K562 (cell line): ENCODE results near the gene PTBP3. TPM values are rescaled to one million over a fixed set of nuclear protein-coding genes. Genes with fewer than 3 reads are reported as not detected.

Experiments used
- AFF4 ChIP-seq: sonication (generic); formaldehyde crosslinking; IDR thresholded peaks from 2 replicates; pipeline ENCODE4 v1.8.0; 2023; ENCODE audit warnings: mild to moderate bottlenecking, missing genetic modification reagents
- BRD4 ChIP-seq: fragments of 200-600 bp; sonication (generic); IDR thresholded peaks from 2 replicates; pipeline ENCODE4 v1.6.1; 2017; ENCODE audit warnings: inconsistent platforms
- CTCF ChIP-seq, 3 experiments: IDR thresholded peaks in 2 of 3; conservative IDR thresholded peaks in 1 of 3; 2 replicates each; pipeline ENCODE4 v1.5.1; 2011 to 2012; ENCODE audit warnings: low read length in 3 of 3, mild to moderate bottlenecking in 3 of 3, control low read depth in 2 of 3, improper control_type of control experiment in 1 of 3, inconsistent platforms in 1 of 3, low read depth in 1 of 3, mixed read lengths in 1 of 3, moderate library complexity in 1 of 3; ENCODE audit not compliant: insufficient read depth in 2 of 3
- EWSR1 ChIP-seq: fragments of 450-650 bp; IDR thresholded peaks from 2 replicates; pipeline ENCODE4 v1.6.1; 2018; ENCODE audit warnings: borderline replicate concordance, mild to moderate bottlenecking, low read depth, moderate library complexity; ENCODE audit not compliant: partially characterized antibody
- HMGN3 ChIP-seq: IDR thresholded peaks from 2 replicates; pipeline ENCODE4 v1.6.1; 2011; ENCODE audit warnings: borderline replicate concordance, low read depth, mild to moderate bottlenecking, mixed read lengths, low read length; ENCODE audit not compliant: insufficient read length; ENCODE audit errors: extremely low read depth
- KAT8 ChIP-seq: fragments of 450-650 bp; IDR thresholded peaks from 2 replicates; pipeline ENCODE4 v1.6.1; 2016; ENCODE audit warnings: low read depth, mild to moderate bottlenecking
- MED1 ChIP-seq: sonication (generic); formaldehyde crosslinking; IDR thresholded peaks from 2 replicates; pipeline ENCODE4 v1.8.1; 2023; ENCODE audit warnings: missing genetic modification reagents, borderline replicate concordance
- MTA3 ChIP-seq: fragments of 450-650 bp; formaldehyde crosslinking; IDR thresholded peaks from 2 replicates; pipeline ENCODE4 v1.6.1; 2017; ENCODE audit warnings: mild to moderate bottlenecking, borderline replicate concordance
- NFIX ChIP-seq: fragments of 250-450 bp; sonication (Bioruptor Pico); IDR thresholded peaks from 2 replicates; pipeline ENCODE4 v1.4.0; 2020; ENCODE audit warnings: low read depth, mild to moderate bottlenecking, moderate library complexity
- NUFIP1 ChIP-seq: fragments of 450-650 bp; IDR thresholded peaks from 2 replicates; pipeline ENCODE4 v1.6.1; 2018; ENCODE audit not compliant: partially characterized antibody
- PHF21A ChIP-seq: fragments of 450-650 bp; IDR thresholded peaks from 2 replicates; pipeline ENCODE4 v1.6.1; 2017; ENCODE audit warnings: low read depth, borderline replicate concordance
- SIX5 ChIP-seq, 2 experiments: IDR thresholded peaks; 2 replicates each; pipeline ENCODE4 v1.6.1; 2011; ENCODE audit warnings: low read length in 2 of 2, borderline replicate concordance in 1 of 2, low read depth in 1 of 2, mild to moderate bottlenecking in 1 of 2, moderate library complexity in 1 of 2; ENCODE audit not compliant: insufficient read depth in 1 of 2
- SNAPC5 ChIP-seq: fragments of 250-450 bp; sonication (Bioruptor Pico); IDR thresholded peaks from 2 replicates; pipeline ENCODE4 v1.8.0; 2021; ENCODE audit warnings: moderate library complexity, mild to moderate bottlenecking, inconsistent platforms
- SPI1 ChIP-seq: IDR thresholded peaks from 2 replicates; pipeline ENCODE4 v1.6.1; 2011; ENCODE audit warnings: low read depth, low read length, control low read depth, borderline replicate concordance
- ZBTB17 ChIP-seq: fragments of 450-650 bp; formaldehyde crosslinking; IDR thresholded peaks from 2 replicates; pipeline ENCODE4 v1.4.0; 2020; ENCODE audit warnings: mild to moderate bottlenecking
- ZNF347 ChIP-seq: fragments of 450-650 bp; formaldehyde crosslinking; IDR thresholded peaks from 2 replicates; pipeline ENCODE4 v1.4.0; 2020; ENCODE audit warnings: low read depth, mild to moderate bottlenecking, moderate library complexity
- ZNF431 ChIP-seq: sonication (generic); formaldehyde crosslinking; IDR thresholded peaks from 2 replicates; pipeline ENCODE4 v1.8.0; 2022; ENCODE audit warnings: mild to moderate bottlenecking, missing genetic modification reagents
- ZNF507 ChIP-seq: conservative IDR thresholded peaks from 2 replicates; pipeline ENCODE4 v1.6.1; 2017; ENCODE audit warnings: missing genetic modification characterization, missing compliant biosample characterization
- ZNF717 ChIP-seq: fragments of 250-450 bp; sonication (Bioruptor Pico); IDR thresholded peaks from 2 replicates; pipeline ENCODE4 v1.5.0; 2021
- polyA plus RNA-seq, 8 experiments: library from polyadenylated mRNA; depleted of rRNA in 4 of 8; stranded (reverse) in 5 of 8; unstranded in 3 of 8; fragments of >200 nt; fragmentation: Nextera tagmentation in 2 of 8; fragmentation: Illumina TruSeq in 1 of 8; extraction: Ambion mirVana in 2 of 8; extraction: Trizol in 1 of 8; gene quantifications; 2 replicates each; pipeline versions ENCODE4 v1.2.1 to v1.2.3, GENCODE V29; 2011 to 2014; ENCODE audit warnings: inconsistent platforms in 1 of 8, missing spikeins in 1 of 8
- total RNA-seq, 7 experiments: library from RNA; depleted of rRNA in 6 of 7; stranded (reverse); fragments of >200 nt in 6 of 7; fragmentation: Illumina TruSeq in 2 of 7; extraction: Trizol in 2 of 7; gene quantifications; 2 replicates each; pipeline versions ENCODE4 v1.2.1 to v1.2.3, GENCODE V29; 2011 to 2021; ENCODE audit warnings: low replicate concordance in 1 of 7

The PTBP3 gene
- total and polyA plus RNA-seq, 9 of the 15 experiments (the other 6 are each of a cell fraction or from before 2014, with no cell fraction given) = 22.4 to 132 (median 68.0) TPM

- no peak for TF ChIP-seq CTCF (IDR thresholded peaks at IDR 0.05 in 2 of 3, conservative IDR thresholded peaks at IDR 0.05 in 1 of 3; ENCODE audit: insufficient read depth in 2 of 3, low read depth in 1 of 3, low read length in 3 of 3)
- TF ChIP-seq ZNF507 (tag) = no peak
- TF ChIP-seq MED1 (CRISPR knock-in tag) = no peak
- TF ChIP-seq BRD4 = no peak
- no peak for TF ChIP-seq ZNF431 (CRISPR knock-in tag)
- TF ChIP-seq SNAPC5 (CRISPR knock-in tag) = no peak
- TF ChIP-seq PHF21A = no peak
- TF ChIP-seq SPI1 = no peak
- TF ChIP-seq ZNF717 = no peak
- TF ChIP-seq AFF4 = no peak
- no peak for TF ChIP-seq NFIX (CRISPR knock-in tag)
- TF ChIP-seq KAT8 = no peak
- no peak for TF ChIP-seq HMGN3
- TF ChIP-seq ZNF347 = no peak
- TF ChIP-seq ZBTB17 (CRISPR knock-in tag) = no peak; the same call in none of the 2 replicates
- TF ChIP-seq MTA3 = no peak
- no peak for TF ChIP-seq SIX5 (IDR thresholded peaks at IDR 0.05; ENCODE audit: borderline replicate concordance in 1 of 2, insufficient read depth in 1 of 2, low read depth in 1 of 2, low read length in 2 of 2)
- TF ChIP-seq NUFIP1 = peak; percentile 74
- no peak for TF ChIP-seq EWSR1
Measured at GRCh38 chr9:112224401-112225289, 108.8 kb downstream of the PTBP3 start (continued).
